Endothelial cell of coronary artery (primary cell): Measurements from ENCODE around the gene TOM1L2. TPM values are rescaled to one million over a fixed set of nuclear protein-coding genes. Genes with fewer than 3 reads are reported as not detected.

Experiments
- total RNA-seq: library from RNA; depleted of rRNA; stranded (reverse); fragments of >200 nt; gene quantifications from 2 replicates; pipeline ENCODE4 v1.2.3, GENCODE V29; 2014

The TOM1L2 gene
- total RNA-seq: 15.9 and 28.1 TPM in 2 replicates

GRCh38 chr17:17972126-17972951 lies at the start of gene TOM1L2, which contains the start of gene DRC3:
TSS of gene TOM1L2 (minus strand) at chr17:17972400. CDS start at chr17:17972313, 87 bp downstream.
TSS of gene DRC3 (plus strand) at chr17:17972862. CDS start at chr17:17977599, 4,737 bp downstream.

GRCh38 chr17:17836818-17837379 lies 135.3 kb downstream of the TOM1L2 start, which contains the start of gene SREBF1:
TSS of gene SREBF1 (minus strand) at chr17:17836986. CDS start at chr17:17836817, 169 bp downstream.

Other genes with a start within 250 kb of the TOM1L2 start
- gene SREBF1, start 135.4 kb downstream of the TOM1L2 start, total RNA-seq: 22.4 and 23.0 TPM in 2 replicates
- gene DRC3, start 462 bp upstream of the TOM1L2 start, total RNA-seq: 1.3 and 1.5 TPM in 2 replicates
- gene ATPAF2, start 66.8 kb upstream of the TOM1L2 start, total RNA-seq: 16.6 and 17.5 TPM in 2 replicates
- 4.8 and 6.7 TPM in 2 replicates for gene GID4, start 67.0 kb upstream of the TOM1L2 start, total RNA-seq
- gene DRG2, start 115.5 kb upstream of the TOM1L2 start, total RNA-seq: 38.8 and 40.3 TPM in 2 replicates
- 0.19 TPM in 1 of 2 replicates, not detected in the other for gene MYO15A, start 136.4 kb upstream of the TOM1L2 start, total RNA-seq
- gene ALKBH5, start 211.4 kb upstream of the TOM1L2 start, total RNA-seq: 78.5 and 100 TPM in 2 replicates